Keratinocyte (primary cell): Measurements from ENCODE around the gene CCDC149.

Experiments
- CTCF ChIP-seq, 3 experiments: IDR thresholded peaks in 1 of 3; conservative IDR thresholded peaks in 1 of 3; optimal IDR thresholded peaks in 1 of 3; 2 replicates in 2 of 3; 3 replicates in 1 of 3; pipeline versions ENCODE3 to v1.5.1; 2011; ENCODE audit warnings: low read length in 3 of 3, mild to moderate bottlenecking in 3 of 3, moderate library complexity in 2 of 3, control low read depth in 1 of 3, inconsistent platforms in 1 of 3; ENCODE audit not compliant: insufficient read depth in 2 of 3; ENCODE audit errors: extremely low read depth in 1 of 3
- EZH2 ChIP-seq: IDR thresholded peaks from one replicate; pipeline ENCODE4 v1.6.1; 2012; ENCODE audit warnings: inconsistent platforms, mild to moderate bottlenecking, low read length, moderate library complexity

GRCh38 chr4:24843096-24843495 is 69.7 kb downstream of the CCDC149 start:
- TF ChIP-seq EZH2 (no peak), CTCF (optimal IDR thresholded peaks at IDR 0.05 in 1 of 3, IDR thresholded peaks at IDR 0.05 in 1 of 3, conservative IDR thresholded peaks at IDR 0.05 in 1 of 3; ENCODE audit: extremely low read depth in 1 of 3, insufficient read depth in 2 of 3, low read length in 3 of 3) (no peak)
